DMS53 treated with DMSO at 0.1 percent for 48 hours (cell line): ENCODE data around the gene SKP2.
A peak's percentile ranks its signal among the peaks of the same experiment; 100 is the strongest.
"Not testable (repeated sequence)": the region's sequence is repeated elsewhere in the genome, so short reads cannot be mapped to it uniquely, and the experiment has no call there.

ENCODE experiments used
- DNase-seq: peaks from one replicate; lab custom pipeline; 2025; ENCODE audit not compliant: unreplicated experiment; lab: John Stamatoyannopoulos, UW

SKP2 gene

DNA sequence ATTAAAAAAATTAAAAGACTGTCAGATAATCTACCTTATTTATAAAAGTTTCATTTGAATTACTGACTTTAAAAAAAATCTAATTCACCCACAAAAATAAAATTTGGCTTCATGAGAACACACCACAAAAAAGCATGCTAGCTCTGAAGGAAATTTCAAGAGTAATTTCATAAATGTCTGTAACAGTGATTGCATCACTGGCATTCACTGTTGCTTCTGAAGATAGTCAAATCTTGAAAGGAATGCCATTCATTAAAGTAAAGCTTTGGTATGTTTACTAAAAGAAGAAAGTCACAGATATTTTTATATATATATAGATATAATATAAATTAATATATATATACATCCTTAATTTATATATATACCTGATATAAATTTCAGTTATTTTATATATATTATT is 46.4 kb downstream of the SKP2 start:
- DNase-seq = no peak

DNA sequence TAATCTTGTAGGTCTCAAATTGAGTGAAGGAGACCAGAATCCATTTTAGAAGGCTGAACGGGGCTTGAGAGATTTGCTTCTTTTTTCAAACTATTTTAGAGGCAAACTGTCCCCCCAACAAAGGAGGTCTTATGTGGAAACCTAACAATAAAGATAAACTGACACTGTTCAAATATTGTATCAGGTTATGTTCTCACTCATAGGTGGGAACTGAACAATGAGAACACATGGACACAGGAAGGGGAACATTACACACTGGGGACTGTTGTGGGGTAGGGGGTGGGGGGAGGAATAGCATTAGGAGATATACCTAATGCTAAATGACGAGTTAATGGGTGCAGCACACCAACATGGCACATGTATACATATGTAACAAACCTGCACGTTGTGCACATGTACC is 46.9 kb downstream of the SKP2 start:
- DNase-seq = not testable (repeated sequence)

DNA sequence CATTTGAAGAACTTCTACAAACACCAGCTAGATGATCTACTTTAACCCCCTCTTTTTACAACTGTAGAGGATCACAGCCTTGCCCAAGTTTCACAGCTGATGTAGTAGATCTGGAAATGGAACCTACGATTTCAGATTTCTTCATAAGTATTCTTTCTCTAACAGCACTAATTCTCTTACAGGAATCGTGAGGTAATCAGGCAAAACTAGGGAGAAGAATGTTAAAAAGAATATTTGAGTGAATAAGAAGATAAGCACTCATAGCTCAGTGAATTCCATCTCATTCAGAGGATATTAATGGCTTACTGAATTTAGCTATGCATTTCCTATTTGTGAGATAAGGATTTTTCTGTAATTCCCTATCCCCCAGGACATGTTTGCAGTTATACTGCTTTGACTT is 47.7 kb downstream of the SKP2 start:
- no peak for DNase-seq

DNA sequence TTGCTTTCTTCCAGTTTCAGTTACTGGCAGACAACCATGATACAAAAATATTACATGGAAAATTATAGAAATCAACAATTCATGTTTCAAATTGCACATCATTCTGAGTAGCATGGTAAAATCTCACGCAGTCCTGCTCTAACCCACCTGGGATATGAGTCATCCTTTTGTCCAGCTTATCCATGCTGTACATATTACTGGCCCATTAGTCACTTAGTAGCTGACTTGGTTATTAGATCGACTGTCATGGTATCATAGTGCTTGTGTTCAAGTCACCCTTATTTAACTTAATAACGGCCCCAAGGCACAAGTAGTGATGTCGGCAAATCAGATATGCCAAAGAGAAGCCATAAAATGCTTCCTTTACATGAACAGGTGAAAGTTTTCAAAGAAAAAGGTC is 48.6 kb downstream of the SKP2 start:
- no peak for DNase-seq

DNA sequence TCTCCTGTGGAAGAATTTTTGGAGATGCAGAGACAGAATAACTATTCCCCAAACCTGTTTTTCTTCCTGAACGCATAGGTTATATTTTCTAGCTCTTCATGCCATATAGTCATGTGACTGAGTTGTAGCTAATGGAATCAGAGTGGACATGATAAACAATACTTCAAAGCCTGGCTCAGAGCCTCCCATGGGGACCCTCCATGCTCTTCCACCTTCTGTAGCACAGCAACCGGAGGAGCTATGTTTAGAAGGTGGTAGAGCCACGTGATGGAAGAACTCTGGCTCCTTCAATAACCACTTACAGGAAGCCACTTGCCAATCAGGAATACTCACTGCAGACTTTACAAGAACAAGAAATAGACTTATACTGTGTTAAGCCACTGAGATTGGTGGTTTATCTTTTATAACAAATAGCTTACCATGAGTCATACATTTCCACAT is 50.6 kb downstream of the SKP2 start:
- no peak for DNase-seq

DNA sequence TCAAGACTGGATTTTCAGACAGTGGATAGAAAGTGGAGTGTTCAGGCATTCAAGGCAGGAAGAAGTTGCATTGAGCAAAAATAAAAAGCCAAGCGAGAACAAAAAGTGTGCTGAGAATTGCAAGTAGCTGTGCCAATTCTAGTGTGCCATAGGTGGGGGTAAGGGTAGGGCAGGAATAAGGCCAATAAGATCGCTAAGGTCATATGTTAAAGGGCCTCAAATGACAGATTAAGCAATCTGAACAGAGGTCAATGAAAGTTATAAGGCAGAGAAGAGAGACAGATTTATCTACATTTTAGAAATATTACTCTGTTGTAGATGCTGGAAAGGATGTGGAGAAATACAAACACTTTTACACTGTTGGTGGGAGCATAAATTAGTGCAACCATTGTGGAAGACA is 53.4 kb downstream of the SKP2 start:
- no peak for DNase-seq

DNA sequence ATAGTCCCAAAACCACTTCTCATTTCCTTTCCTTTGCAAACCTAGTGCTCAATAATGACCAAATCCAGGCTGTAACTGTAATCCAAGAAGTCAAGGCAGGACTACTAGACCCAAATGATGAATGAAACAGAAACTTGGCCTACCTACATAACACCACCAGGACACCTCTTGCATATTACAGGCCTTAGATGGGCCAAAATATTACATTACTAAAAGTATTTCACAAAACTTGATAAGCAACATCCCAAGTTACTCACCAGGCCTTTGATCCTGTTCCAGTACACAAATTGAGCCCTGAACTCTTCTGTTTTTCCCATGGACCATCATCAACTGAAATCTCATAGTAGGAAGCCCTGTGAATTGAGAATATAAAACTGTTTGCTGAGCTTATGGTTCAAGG is 55.0 kb downstream of the SKP2 start:
- no peak for DNase-seq

DNA sequence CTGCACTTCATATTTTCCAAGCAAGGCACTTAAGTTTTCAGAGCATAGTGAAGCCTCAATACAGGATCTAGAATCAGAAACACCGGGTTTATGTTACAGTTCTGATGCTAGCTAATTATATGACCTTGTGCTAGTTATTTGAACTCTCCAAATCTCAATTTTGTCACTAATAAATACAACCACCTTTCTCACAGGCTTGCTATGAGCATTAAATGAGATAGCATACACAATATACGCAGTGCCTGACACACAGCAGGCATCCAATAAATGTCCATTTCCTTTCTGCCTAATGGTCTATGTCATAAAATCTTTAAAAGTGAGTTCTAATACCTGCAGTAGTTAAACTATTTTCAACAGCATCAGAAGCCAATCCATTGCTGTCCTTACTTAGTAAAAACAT is 56.9 kb downstream of the SKP2 start:
- no peak for DNase-seq

DNA sequence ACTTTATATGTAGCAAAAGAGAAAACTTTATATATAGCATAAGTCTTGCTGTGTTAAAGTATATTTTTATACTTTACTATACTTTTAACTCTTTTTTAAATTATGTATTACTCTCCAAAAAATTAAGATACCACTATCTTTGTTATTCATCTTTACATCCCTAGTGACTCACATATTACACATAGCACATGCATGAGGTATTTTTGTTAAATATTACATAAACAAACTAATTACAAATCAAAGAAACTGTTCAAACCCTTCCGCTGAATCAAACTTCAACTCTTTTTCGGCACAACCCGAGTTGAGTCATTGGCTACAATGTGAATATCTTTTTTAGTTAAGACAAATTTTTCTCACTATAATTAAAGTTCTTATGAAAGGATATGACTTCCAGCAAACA is 57.8 kb downstream of the SKP2 start:
- DNase-seq = no peak

DNA sequence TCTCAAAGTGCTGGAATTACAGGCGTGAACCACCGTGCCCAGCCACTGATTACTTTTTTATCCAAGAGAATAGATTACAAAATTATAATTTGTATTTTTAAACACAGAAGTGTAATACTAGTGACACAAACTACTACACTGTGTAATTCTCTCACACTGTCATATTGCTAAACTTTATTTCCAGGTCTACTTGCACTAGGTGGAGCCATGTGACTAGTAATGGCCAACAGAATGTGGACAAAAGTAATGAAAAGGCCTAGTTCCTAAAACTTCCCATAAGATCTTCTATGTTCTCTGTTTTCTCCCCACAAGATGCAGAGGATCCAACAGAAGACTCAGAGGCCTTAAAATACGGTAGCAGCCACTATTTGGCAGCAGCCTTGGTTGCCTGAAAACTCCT is 62.5 kb downstream of the SKP2 start:
- no peak for DNase-seq

DNA sequence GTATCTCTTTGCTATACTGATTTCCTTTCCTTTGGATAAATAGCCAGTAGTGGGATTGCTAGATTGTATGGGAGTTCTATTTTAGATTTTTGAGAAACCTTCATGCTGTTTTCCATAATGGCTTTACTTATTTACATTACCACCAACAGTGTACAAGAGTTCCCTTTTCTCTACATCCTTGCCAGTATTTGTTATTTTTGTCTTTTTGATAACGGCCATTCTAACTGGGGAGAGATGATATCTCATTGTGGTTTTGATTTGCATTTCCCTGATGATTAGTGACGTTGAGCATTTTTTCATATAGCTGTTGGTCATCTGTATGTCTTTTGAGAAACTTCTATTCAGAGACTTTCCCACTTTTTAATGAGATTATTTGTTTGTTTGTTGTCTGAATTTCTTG is 64.0 kb downstream of the SKP2 start:
- DNase-seq = no peak

DNA sequence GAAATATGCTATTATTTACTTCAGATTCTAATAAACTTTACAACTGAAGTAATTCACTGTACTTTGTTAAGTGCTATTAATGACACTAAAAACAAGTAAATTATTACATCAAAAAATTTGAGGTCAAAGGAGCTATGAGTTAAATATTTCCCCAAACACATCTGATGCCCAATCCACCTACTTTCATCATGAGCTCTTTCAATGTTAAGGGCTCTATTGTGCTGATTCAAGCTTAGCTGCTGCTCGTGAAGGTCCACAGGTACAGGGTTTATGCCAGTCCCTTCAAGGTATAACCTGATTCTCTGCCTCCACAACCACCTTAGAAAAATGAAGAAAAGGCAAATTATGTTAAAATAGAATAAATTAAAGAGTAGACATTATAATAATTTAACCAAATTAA is 65.7 kb downstream of the SKP2 start:
- DNase-seq = no peak

DNA sequence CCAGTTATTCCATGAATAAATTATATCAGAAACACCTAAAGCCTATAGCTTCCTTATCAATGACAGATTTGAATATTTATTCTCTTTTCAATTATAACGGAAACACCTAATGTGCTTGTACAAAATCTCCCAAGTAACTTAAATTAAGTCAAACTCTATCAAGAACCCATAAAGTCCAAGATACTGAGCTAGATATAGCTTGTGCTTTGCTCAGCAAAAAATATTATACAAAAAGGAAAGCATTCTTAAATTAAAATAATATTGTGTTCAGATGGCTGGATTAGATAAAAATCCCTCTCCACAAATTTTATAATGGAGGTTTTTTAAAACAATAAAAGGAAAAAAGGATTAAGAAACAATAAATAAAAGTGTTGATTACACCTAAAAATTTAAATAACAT is 66.1 kb downstream of the SKP2 start:
- no peak for DNase-seq

DNA sequence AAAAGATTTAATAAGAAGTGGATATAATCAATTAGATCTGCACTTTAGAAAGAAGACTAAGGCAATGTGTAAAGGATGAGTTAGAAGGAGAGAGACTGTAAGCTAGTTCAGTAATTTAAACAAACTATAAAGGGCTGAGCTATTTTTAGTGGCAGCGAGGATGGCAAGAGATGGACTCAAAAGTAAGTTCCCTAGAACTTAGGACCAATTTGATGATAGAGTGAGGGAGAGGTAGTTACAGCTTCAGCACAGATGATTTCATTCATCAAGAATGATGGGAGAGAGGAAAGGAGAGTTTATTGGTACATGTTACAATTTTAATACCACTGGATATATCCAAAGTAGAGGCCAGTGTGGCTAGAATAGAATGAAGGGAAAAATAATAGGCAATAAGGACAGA is 70.7 kb downstream of the SKP2 start:
- DNase-seq = no peak

DNA sequence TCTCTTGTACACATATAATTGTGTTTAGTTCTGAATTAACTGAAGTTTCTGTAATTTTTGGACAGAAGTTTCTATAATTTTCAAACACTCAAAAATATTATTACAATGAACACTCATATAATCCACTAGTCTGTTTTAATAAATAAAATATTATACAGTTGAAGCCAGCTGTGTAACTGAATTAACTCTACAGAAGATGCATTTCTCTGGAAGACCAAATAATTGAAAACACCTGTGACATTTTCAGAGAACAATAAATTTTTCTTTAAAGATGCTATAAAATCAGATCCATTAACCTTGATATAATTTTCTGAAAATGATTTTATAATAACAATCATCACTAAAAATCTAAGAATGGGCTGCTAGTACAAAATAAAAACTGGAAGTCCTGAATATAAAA is 75.1 kb downstream of the SKP2 start:
- no peak for DNase-seq

DNA sequence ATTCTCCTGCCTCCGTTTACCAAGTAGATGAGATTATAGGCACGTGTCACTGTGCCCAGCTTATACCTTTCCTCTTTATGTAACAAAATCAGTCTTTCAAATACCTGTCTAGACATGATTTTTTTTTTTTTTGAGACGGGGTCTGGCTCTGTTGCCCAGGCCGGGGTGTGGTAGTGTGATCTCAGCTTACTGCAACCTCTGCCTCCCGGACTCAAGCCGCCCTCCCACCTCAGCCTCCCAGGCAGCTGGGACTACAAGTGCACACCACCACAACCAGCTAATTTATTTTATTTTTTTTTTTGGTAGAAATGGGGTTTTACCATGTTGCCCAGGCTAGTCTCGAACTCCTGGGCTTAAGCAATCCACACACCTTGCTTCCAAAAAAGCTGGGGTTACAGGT is 76.6 kb downstream of the SKP2 start:
- no peak for DNase-seq

DNA sequence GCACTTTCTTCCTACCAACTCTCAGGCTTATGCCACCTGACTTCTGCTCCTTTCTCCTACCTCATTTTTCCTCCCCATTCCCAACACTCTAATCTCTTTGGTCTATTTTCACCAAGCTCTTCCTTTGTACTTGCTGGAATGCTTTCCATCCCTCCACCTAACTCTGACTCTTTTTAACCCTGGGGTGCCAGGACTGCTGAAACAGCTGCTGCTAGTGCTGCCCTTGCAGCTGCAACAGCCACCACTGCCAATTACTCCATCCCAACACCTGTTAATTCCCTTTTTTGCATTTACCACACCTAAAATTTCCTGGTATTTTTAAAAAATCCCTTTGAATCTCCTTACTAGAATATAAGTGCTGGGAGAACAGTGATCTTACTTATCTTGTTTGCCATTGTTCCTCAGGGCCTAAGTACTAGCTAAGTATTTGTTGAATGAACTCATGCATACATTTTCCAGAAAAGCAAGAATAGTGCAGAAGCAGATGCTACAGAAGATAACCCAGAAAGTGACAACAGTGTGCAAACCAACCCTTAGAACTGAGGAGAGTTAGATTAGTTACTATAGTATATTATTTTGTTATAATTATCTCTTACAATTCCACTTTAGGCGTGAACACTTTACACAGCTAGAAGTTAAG is 78.4 kb downstream of the SKP2 start:
- DNase-seq = peak; percentile 12

DNA sequence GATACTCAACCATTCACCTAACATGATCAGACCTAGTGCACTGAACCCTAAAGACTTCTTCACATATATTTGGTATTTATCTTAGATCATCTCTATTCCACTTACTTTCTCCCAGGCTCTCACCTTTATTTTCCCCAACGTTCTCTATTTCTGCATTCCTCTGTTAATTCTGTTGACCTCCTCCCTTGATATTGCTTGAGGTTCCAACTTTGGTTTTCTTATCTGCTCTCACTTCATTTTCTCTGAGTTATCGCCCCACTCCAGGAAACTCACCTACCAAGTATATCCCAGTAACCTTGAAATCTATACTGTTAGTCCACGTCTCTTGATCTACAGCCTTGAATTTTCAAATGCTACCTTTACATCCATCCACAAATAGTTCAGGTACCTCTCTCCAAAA is 80.6 kb downstream of the SKP2 start:
- DNase-seq = no peak
